ENCODE measurements around the gene ADAM8. TPM values are rescaled to one million over a fixed set of nuclear protein-coding genes. Genes with fewer than 3 reads are reported as not detected.
A peak's percentile ranks its signal among the peaks of the same experiment; 100 is the strongest.

The ADAM8 gene
- total RNA-seq, 2 experiments from 2014 or later, result 10.0 to 16.3 TPM

DNA sequence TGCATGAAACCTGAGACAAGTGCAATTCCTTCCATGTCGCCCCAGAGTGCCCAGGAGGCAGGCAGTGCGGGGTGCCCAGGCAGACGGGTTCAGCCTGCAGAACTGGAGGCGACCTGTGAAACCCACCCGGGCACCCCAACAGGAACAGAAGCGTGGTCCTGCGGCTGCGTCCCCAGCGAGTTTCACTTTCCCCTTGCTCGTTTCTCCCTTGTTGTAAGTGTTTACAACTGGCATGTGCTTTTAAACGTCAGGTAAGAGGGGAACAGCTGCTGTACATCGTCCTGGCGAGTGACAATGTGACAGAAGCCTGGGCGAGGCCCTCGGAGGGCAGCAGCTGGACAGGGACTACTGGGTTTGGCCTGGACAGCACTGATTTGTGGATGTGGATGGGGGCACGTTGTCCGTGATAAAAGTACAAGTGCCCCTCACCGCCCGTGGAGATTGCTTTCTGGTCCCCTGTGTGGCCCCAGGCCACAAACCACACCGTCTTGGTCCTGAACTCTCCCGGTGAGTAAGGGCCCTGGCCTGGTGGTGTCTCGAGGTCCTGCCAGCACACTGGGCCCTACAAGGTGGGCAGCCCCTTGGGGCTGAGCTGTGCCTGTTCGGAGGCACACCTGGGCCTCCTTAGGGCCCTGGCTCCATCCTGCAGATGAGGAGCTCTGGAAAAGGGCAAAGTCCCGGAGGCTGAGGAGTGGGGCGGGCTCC, 35.0 kb downstream of the ADAM8 start:
- intact Hi-C loops (cut with micrococcal nuclease; ENCODE audit: unreplicated experiment), result loop anchor here (10.0 kb wide), 1 partner anchor 273 kb away; no protein-coding TSS in a partner anchor
- Histone ChIP-seq H3K4me1 (ENCODE audit: insufficient read depth, low read length, poor library complexity, severe bottlenecking) (no peaks in the 10 kb centered on the region), H2AFZ (ENCODE audit: low read length) (no peak overlapping the region), H3K4me2 (ENCODE audit: low read length) (peak overlapping the region; percentile 51), H3K9me3 (ENCODE audit: low read length) (no peaks in the 10 kb centered on the region), H3K79me2 (ENCODE audit: insufficient read depth, low read depth, low read length) (no peaks in the 10 kb centered on the region), H3K27ac (ENCODE audit: low read depth, low read length, poor library complexity, severe bottlenecking) (no peak overlapping the region), H3K9me2 (ENCODE audit: insufficient read depth, low read length) (no peaks in the 10 kb centered on the region), H3K4me3 (ENCODE audit: low read depth, low read length, poor library complexity, severe bottlenecking) (peak overlapping the region; percentile 21), H3K36me3 (ENCODE audit: insufficient read depth, low read length) (no peaks in the 10 kb centered on the region), H4K20me1 (ENCODE audit: insufficient read depth, low read length) (no peaks in the 10 kb centered on the region)
- no TSS peak for BruUV-seq (replicated peaks)
- POLR2A ChIA-PET, result no interaction called here
- DNase-seq (ENCODE audit: low spot score), result no peak
- TF ChIP-seq EZH2phosphoT487 (IDR thresholded peaks at IDR 0.05; ENCODE audit: borderline replicate concordance, low read depth, low read length), result no peak
- TF ChIP-seq, protein P1, sequence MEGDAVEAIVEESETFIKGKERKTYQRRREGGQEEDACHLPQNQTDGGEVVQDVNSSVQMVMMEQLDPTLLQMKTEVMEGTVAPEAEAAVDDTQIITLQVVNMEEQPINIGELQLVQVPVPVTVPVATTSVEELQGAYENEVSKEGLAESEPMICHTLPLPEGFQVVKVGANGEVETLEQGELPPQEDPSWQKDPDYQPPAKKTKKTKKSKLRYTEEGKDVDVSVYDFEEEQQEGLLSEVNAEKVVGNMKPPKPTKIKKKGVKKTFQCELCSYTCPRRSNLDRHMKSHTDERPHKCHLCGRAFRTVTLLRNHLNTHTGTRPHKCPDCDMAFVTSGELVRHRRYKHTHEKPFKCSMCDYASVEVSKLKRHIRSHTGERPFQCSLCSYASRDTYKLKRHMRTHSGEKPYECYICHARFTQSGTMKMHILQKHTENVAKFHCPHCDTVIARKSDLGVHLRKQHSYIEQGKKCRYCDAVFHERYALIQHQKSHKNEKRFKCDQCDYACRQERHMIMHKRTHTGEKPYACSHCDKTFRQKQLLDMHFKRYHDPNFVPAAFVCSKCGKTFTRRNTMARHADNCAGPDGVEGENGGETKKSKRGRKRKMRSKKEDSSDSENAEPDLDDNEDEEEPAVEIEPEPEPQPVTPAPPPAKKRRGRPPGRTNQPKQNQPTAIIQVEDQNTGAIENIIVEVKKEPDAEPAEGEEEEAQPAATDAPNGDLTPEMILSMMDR (conservative IDR thresholded peaks at IDR 0.05; ENCODE audit: low read length), result no peak
- CTCF ChIA-PET (ENCODE audit: unreplicated experiment), result no interaction called here

GRCh38 chr10:133239990-133240389, 36.7 kb downstream of the ADAM8 start:
- Histone ChIP-seq H3K27ac (ENCODE audit: low read depth, low read length, poor library complexity, severe bottlenecking) (no peak overlapping the region), H4K20me1 (ENCODE audit: insufficient read depth, low read length) (no peaks in the 10 kb centered on the region; the same call in 1 of the 2 replicates), H3K4me3 (ENCODE audit: low read depth, low read length, poor library complexity, severe bottlenecking) (no peak overlapping the region), H3K79me2 (ENCODE audit: insufficient read depth, low read depth, low read length) (no peaks in the 10 kb centered on the region), H3K9me2 (ENCODE audit: insufficient read depth, low read length) (no peaks in the 10 kb centered on the region), H3K9me3 (ENCODE audit: low read length) (no peaks in the 10 kb centered on the region), H3K4me1 (ENCODE audit: insufficient read depth, low read length, poor library complexity, severe bottlenecking) (no peaks in the 10 kb centered on the region), H3K36me3 (ENCODE audit: insufficient read depth, low read length) (no peaks in the 10 kb centered on the region), H3K4me2 (ENCODE audit: low read length) (no peak overlapping the region), H2AFZ (ENCODE audit: low read length) (no peak overlapping the region)
- CTCF ChIA-PET (ENCODE audit: unreplicated experiment), result interaction anchor here (1.1 kb wide), 1 partner anchor 97 kb away, joined by 3 read pairs; no protein-coding TSS in a partner anchor
- intact Hi-C loops (cut with micrococcal nuclease; ENCODE audit: unreplicated experiment), result loop anchor here (10.0 kb wide), 1 partner anchor 275 kb away; no protein-coding TSS in a partner anchor
- POLR2A ChIA-PET, result no interaction called here
- BruUV-seq (replicated peaks), result no TSS peak
- no peak for DNase-seq (ENCODE audit: low spot score)
- TF ChIP-seq EZH2phosphoT487 (IDR thresholded peaks at IDR 0.05; ENCODE audit: borderline replicate concordance, low read depth, low read length), result no peak
- TF ChIP-seq, protein P1 (conservative IDR thresholded peaks at IDR 0.05; ENCODE audit: low read length), result no peak

DNA sequence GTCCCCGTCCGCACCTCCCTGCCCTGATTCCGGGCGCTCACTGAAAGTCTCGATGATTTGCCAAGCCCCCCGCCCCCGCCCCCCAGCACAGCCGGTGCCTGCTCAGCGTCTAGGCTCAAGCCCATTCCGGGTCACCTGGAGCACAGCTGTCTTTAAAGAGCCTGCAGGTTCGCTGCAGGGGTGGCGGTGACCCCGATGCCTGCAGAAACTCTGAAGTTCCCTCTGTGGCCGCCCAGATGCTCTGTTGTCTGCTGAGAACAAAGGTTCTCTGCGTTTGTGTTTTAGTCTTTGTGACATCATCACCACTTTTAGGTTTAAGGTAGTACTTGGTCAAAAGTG, 38.2 kb downstream of the ADAM8 start:
- Histone ChIP-seq H3K36me3 (ENCODE audit: insufficient read depth, low read length) (no peaks in the 10 kb centered on the region), H3K4me3 (ENCODE audit: low read depth, low read length, poor library complexity, severe bottlenecking) (no peak overlapping the region), H3K4me2 (ENCODE audit: low read length) (no peak overlapping the region), H3K4me1 (ENCODE audit: insufficient read depth, low read length, poor library complexity, severe bottlenecking) (no peaks in the 10 kb centered on the region), H4K20me1 (ENCODE audit: insufficient read depth, low read length) (no peaks in the 10 kb centered on the region; the same call in 1 of the 2 replicates), H3K79me2 (ENCODE audit: insufficient read depth, low read depth, low read length) (no peaks in the 10 kb centered on the region), H2AFZ (ENCODE audit: low read length) (no peak overlapping the region), H3K9me3 (ENCODE audit: low read length) (no peaks in the 10 kb centered on the region), H3K27ac (ENCODE audit: low read depth, low read length, poor library complexity, severe bottlenecking) (no peak overlapping the region), H3K9me2 (ENCODE audit: insufficient read depth, low read length) (no peaks in the 10 kb centered on the region)
- ChIA-PET CTCF (ENCODE audit: unreplicated experiment) (no interaction called here), POLR2A (no interaction called here)
- TF ChIP-seq, protein P1 (conservative IDR thresholded peaks at IDR 0.05; ENCODE audit: low read length), result no peak
- TF ChIP-seq EZH2phosphoT487 (IDR thresholded peaks at IDR 0.05; ENCODE audit: borderline replicate concordance, low read depth, low read length), result no peak
- DNase-seq (ENCODE audit: low spot score), result no peak
- BruUV-seq (replicated peaks), result no TSS peak
- intact Hi-C loops (cut with micrococcal nuclease; ENCODE audit: unreplicated experiment), result no loop called here

Measured in OCI-LY7 (cell line).